GM21786 (cell line): ENCODE data around the gene PDLIM5.
"Not testable (repeated sequence)": the region's sequence is repeated elsewhere in the genome, so short reads cannot be mapped to it uniquely, and the experiment has no call there.

ENCODE experiments used
- ATAC-seq: cut with Tn5 transposase; IDR thresholded peaks from one replicate; pipeline ENCODE4 v1.9.1; 2021; ENCODE audit not compliant: unreplicated experiment

Gene PDLIM5

DNA sequence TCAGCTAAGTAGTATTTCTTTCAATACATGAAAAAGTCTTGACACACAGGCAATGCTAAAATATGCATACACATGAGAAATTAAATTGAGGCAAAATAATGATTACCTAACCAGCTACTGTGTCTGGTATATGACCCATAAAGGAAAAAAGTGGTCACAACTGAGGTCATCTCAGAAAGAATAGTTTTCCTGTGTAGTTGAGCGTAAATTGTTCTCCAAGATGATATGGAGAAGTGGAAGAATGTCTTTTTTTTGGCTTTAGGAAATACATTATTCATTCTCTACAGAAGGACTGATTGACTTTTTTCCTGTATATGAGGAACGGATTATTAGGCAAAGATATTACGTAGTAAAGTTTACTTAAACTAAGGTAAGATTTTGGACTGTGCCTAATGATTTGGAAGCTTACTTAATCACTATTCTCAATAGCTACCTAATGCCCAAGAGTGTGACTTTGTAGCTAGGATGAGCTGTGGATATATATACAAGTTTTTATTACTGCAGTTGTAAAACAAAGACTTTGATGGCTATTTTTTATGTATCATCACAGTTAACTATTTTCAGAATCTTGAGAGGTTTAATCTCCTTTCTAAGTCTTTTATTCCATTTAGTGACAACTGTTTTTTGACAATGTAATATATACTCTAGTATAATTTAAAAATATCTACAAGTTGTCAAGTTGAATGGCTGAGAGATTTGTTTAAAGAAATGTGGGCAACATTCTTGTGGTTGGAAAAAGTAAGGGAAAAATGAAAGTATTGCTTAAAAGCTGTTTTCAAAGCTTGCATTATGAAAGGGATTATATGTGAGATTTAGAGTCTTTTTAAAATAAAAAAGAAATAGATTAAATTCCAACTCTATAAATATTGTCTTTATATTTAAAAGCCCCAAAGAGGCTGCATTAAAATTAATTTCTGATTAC is 100.2 kb downstream of the PDLIM5 start:
- ATAC-seq, result no peak

DNA sequence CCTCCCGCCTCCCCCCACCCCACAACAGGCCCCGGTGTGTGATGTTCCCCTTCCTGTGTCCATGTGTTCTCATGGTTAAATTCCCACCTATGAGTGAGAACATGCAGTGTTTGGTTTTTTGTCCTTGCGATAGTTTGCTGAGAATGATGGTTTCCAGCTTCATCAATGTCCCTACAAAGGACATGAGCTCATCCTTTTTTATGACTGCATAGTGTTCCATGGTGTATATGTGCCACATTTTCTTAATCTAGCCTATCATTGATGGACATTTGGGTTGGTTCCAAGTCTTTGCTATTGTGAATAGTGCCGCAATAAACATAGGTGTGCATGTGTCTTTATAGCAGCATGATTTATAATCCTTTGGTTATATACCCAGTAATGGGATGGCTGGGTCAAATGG is 104.3 kb downstream of the PDLIM5 start:
- ATAC-seq, result not testable (repeated sequence)

DNA sequence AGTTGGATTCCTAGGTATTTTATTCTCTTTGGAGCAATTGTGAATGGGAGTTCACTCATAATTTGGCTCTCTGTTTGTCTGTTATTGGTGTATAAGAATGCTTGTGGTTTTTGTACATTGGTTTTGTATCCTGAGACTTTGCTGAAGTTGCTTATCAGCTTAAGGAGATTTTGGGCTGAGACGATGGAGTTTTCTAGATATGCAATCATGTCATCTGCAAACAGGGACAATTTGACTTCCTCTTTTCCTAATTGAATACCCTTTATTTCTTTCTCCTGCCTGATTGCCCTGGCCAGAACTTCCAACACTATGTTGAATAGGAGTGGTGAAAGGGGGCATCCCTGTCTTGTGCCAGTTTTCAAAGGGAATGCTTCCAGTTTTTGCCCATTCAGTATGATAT is 105.9 kb downstream of the PDLIM5 start:
- ATAC-seq, result not testable (repeated sequence)

DNA sequence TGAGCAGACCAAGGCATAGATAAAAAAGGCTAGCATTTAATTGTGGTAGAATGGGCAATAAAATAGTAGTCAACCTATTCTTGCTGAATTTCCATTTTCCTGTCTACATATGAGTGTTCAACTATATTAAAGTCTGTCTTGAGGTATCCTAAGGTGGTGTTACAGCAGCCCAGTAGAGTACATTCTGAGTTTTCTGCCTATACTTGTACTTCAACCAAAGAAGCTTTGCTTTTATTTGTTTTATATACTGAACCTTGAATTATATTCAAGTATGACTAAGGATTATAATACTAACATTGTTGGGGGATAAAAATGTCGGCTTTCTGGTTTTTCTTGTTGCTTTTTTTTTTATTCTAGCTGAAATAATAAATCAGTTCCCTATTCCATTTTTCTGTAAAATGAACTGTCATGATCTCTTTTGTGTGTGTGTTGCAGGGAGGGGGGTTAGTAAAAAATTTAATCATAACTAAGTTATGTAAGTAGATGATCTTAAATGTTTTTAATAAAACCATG is 106.7 kb downstream of the PDLIM5 start:
- no peak for ATAC-seq

DNA sequence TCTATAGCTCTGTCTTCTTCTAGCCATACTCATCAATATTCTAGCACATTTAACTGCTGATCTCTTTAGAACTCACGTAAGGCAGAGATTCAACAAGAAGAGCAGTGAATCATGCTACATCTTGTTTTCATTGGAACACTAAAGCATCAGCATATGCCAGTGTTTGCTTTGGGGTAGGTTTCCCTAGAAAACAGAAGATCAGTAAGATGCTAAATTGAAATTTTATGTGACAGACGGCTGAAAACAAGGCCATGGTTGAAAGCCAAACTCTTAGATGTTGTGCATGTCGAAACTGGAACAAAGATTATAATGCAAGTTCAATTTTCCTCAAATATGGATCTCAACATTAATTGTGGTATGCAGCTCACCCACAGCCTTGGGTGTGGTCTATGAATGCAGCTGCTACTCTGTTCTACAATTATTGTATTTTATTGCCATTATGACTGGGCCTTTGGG is 107.6 kb downstream of the PDLIM5 start:
- no peak for ATAC-seq

DNA sequence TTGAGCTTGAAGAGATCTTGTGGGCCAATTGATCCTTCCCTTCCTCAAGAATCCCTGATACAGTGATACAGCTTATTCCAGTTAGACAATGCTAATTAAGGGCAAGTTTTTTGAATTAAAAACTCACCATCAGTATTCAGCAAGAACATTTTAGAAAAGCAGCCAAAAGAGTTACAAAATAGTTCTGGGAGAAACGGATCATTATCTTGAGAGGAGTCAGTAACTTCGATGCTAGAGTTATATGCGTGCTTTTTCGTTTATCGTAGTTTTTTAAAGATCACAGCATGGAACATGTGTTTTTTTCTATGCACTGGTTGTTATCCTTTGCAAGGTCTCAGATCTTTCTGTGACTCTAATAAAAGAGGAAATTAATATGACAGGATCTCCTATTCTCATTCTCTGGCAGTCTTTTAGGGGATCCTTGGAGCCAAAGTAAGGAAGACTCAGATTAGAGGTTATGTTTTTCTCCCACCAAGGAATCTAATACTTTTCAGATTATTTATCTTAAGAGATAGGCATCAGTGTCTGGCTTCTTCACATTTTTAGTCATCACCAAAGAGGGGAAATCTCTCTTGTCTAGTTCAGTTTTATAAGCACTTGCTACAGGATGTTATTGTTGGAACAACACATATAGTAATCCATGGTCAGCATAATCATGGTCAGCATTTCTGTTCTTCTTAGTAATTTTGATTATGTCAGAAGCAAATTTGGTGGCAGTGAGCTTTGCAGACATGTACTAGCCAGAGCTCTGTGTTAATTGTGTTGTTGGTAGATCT is 109.7 kb downstream of the PDLIM5 start:
- no peak for ATAC-seq

DNA sequence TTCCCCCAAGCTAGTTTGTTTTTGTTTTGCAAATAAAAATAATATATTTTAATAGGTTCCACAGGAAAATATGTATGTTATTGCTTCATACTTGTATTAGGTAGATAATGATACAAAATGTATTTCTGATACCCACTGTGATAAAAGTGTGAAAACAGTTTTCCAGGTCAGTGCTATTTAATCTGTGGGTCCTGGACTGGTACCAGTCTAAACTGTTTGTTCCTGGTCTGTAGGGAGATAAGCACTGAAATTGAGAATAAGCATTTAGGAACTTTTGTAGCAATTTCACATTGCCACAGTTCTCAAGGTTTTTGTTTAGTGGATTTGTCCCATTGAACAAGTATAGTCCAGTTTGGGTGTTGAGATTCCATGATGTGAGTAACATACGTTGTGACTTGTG is 110.5 kb downstream of the PDLIM5 start:
- no peak for ATAC-seq

DNA sequence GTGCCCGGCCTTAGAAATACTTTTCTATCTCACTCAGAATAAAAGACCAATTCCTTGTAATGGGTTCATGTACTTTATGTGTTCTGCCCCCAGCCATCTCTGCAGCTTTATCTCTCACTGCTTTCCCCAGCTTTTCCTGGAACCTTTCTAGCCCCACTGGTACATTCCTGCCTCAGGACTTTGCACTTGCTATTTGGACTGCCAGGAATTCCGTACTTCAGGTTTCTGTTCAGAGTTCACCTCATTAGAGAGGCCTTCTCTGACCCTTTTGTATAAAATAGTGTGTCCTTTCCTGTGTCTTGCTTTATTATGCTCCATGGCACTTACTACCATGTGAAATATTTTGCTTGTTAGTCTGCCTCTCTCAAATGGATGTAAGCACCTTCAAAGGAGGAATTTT is 112.5 kb downstream of the PDLIM5 start:
- ATAC-seq, result no peak

DNA sequence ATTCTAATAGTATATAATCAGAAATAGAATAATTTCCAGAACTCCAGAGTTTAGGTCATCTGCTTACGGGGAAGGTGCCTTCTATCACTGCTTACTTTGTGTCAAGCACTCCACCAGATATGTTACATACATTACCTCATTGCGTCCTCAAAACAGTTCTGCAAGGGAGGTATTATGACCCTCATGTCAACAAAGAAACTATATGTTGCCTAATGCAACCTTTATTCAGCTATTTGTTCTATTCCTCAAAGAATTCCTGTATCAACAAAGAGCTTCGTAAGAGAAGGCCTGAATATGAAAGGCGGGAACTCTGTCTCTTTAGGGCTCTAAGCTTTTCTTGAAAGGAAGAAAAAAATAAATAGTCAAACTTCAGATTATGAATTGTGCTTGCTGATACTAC is 114.7 kb downstream of the PDLIM5 start:
- no peak for ATAC-seq

DNA sequence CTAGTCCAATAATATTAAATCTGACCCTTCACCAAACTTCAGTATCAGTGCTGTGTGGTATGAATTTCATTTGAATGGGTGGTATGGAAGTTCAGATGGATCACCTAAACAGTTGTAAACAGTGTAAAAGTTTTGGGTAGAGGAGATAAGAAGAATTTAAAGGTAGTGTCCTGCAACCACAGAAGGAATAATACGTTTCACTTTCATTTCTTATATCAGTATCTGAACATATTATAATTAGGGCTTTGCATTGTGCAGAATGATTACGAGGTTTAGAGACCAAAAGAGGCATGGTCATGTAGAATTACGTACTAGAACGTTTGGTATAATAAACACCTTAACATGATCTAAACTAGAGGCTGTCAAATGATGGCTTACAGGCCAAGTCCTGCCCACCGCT is 116.1 kb downstream of the PDLIM5 start:
- ATAC-seq, result peak; percentile 83

DNA sequence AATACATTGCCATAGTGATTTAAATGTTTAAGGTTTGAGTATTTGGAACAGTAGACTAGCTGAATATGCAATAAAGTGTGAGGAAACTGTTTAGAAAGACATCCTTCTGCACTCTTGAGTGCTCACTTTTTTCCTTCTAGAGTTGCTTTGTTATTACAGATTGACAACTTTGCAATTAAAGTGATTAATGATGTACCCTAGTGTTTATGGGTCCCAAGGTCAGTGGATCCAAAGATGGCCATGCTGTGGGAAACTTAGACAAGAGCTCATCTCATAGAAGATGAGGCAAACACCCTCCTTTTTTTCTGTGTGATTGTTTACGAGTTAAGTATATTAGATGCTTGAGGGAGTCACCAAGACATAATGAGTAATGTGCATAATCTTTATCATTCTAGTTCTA is 118.8 kb downstream of the PDLIM5 start:
- ATAC-seq, result no peak

DNA sequence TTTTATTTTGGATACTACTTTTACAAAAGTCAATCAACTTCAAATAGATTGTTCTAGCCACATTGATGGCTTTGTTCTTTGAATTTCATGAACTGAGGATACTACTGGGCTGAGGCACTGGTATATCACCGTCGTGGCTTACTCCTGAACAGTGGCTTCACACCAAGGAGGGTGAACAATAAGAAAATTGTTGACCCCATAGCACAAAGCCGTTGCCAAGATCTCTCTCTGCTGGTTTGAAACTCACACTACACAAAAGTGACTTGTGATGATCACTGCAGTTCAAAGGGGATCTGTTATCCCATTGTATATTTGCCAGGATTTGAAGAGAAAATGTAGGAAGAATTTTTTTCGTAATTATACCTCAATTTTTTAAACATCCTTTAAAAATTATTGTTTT is 119.6 kb downstream of the PDLIM5 start:
- ATAC-seq, result no peak

DNA sequence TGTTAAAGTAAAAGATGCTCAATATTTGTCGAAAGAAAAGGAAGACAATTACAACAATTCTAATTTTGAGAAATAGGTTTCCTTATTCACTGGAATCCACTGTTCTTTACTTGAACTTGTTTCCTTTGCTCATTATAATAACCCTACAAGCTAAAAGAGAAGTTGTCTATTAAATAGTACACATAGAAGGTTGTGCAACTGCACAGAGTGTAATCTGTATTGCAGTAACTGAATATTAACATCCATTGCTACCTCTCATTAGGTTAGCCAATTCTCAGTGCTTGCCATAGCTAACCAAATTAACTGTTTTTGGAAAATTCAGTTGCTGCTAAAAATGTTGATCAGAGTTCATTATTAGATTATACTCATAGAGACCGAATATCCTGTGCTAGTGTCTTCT is 120.0 kb downstream of the PDLIM5 start:
- ATAC-seq, result no peak

DNA sequence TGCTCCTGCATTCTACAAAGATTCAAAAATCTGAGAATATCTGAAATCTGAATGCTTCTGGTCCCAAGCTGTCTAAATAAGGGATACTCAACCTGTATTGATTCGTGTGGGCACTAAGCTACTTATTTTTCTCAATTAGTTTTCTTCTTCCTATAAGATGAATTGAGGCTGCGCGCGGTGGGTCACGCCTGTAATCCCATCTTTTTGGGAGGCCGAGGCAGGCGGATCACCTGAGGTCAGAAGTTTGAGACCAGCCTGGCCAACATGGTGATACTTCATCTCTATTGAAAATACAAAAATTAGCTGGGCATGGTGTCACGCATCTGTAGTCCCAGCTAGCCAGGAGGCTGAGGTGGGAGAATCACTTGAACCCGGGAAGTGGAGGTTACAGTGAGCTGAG is 122.3 kb downstream of the PDLIM5 start:
- no peak for ATAC-seq

DNA sequence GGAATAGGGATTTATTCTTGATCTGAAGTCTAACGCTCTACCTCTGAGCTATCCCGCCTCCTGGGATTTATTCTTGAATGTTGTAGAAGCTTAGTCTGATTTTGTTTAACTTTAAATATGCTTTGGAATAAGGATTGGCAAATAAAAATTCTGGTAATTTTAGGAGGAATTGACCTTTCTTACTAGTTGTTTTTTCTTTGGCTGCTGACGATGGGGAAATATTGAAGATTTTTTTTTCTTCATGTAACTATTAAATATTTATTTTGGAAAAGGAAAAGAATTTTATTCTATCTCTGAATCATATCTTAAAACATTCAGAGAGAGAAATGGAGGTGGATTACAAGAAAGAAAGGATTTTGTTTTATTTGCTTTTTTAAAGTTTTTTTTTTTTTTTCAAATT is 122.9 kb downstream of the PDLIM5 start:
- no peak for ATAC-seq

DNA sequence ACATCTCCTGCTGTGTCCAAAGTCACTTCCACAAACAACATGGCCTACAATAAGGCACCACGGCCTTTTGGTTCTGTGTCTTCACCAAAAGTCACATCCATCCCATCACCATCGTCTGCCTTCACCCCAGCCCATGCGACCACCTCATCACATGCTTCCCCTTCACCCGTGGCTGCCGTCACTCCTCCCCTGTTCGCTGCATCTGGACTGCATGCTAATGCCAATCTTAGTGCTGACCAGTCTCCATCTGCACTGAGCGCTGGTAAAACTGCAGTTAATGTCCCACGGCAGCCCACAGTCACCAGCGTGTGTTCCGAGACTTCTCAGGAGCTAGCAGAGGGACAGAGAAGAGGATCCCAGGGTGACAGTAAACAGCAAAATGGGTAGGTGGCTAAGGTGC is 123.9 kb downstream of the PDLIM5 start:
- no peak for ATAC-seq

DNA sequence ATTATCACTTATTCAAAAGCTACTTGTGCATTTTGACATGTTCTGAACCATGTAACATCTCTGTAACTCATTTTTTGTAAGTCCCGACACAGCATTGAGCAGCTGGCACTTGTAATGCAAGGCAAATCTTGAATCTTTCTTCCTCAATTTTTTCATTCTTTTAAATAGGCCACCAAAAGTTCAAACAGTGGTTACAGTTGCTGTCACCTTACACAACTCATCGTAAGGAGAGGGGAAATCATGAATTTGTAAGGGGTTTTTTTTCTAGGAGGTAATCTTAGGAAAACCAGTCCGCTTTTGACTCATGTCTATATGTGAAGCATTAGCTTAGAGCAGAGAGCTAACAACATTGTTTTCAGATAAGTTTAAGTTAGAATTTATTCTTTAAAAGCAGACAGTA is 124.5 kb downstream of the PDLIM5 start:
- ATAC-seq, result no peak

DNA sequence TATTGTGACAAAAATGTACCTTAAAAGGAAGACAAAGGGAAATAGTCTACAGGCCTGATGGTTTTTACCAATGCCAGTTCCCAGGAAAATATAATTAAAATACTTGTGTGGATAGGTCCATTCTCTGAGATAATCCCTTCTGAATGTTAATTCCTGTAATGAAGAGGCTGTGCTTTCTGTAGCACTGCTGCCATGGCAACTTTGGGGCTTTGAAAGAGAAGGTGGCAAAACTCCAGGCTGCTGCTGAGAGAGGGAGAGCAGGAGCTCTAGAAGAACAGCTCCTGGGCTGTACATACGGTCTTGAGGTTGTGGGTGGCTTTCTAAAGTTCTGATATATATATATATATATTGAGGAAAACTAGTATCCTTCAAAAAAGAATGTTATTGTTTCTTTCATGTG is 125.4 kb downstream of the PDLIM5 start:
- ATAC-seq, result peak; percentile 34

DNA sequence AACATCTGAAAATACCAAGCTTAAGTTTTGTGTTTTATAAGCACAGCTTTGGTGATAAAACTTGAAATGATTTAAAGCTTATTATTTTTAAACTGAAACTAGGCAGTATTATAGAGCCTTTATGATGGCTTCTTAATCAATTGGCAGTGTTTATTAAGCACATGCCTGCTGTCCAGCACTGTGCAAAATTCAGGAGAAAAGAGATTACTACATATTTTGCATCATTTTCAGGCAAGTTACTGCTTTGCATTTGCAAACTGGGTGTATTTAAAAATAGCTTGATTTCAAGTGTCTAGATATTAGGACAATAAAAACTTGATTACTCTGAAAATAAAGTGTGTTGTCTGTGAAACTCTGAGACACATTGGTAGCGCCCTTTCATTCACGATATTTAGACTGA is 126.5 kb downstream of the PDLIM5 start:
- no peak for ATAC-seq

DNA sequence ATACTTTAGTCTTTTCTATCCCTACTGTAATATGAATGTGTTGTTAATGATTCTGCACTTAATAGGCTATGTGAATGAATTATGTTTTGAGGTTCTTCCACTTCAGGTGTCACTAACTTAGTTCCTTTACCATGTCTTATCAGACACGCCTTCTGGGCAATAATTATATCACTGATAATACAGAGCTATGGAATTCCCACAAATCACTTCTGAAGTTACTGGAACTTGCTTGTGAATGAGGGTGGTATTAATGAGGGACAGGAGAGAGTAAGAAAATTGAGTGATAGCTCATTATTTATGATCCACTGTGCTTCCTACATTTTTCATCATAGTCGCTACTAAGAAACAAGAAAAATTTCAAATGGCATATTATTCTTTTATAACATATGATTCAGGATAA is 130.0 kb downstream of the PDLIM5 start:
- ATAC-seq, result no peak

DNA sequence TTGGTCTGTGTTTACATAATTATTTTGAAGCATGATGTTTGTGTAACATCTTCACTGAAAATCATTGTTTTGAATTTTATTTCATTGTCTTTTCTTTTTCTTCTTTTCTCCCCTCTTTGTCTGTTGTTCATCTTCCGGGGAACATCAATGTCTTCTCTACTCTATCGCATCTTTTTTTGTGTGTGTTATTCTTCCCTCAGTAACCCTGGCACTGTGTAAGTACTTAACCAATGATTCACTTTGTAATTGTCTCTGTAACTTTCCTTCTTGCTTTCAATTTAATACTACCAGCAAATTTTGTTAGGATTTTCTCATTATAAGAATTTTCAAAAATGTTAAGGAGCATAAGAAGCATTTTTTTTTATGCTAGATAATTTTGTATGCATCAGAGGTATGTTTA is 130.8 kb downstream of the PDLIM5 start:
- ATAC-seq, result no peak
